Measurements from ENCODE around the gene TGIF1. TPM values are rescaled to one million over a fixed set of nuclear protein-coding genes. Genes with fewer than 3 reads are reported as not detected.

Gene TGIF1
- total and polyA plus RNA-seq, 5 donors from 2014 or later: 37.3 to 86.8 (median 43.5) TPM

GRCh38 chr18:3480827-3481573 is 31.0 kb downstream of the TGIF1 start:
- Histone ChIP-seq H3K36me3 (ENCODE audit: control insufficient read depth, insufficient read depth, low read length) (no peaks in the 10 kb centered on the region), H3K27ac (ENCODE audit: insufficient read depth, low read length, poor library complexity, severe bottlenecking) (no peak overlapping the region), H3K27me3 (ENCODE audit: control insufficient read depth, insufficient read depth, low read length) (peaks cover 3% of the 10 kb centered on the region), H3K9me3 (ENCODE audit: control insufficient read depth in 2 of 2, low read length in 2 of 2) (no peaks in the 10 kb centered on the region), H3K4me1 (ENCODE audit: control insufficient read depth, insufficient read depth, low read length, poor library complexity, severe bottlenecking) (no peaks in the 10 kb centered on the region), H3K4me3 (ENCODE audit: low read depth, low read length) (no peak overlapping the region)
- Mint-ChIP-seq H3K4me1 (peaks cover 0 to 4% (median 0%) of the 10 kb centered on the region in 4 donors), H3K4me3 (no peak overlapping the region), H3K9me3 (peaks cover 0 to 3% (median 0%) of the 10 kb centered on the region in 7 donors), H3K36me3 (no peaks in the 10 kb centered on the region), H3K27me3 (peaks cover 24% of the 10 kb centered on the region), H3K27ac (peak overlapping the region in 1 of 3 donors; percentile 1)
- no peak for ATAC-seq (ENCODE audit: low read depth in 2 of 2)
- no peak for DNase-seq

GRCh38 chr18:3481696-3482210 is 31.8 kb downstream of the TGIF1 start:
- Histone ChIP-seq H3K9me3 (ENCODE audit: control insufficient read depth in 2 of 2, low read length in 2 of 2) (no peaks in the 10 kb centered on the region), H3K4me1 (ENCODE audit: control insufficient read depth, insufficient read depth, low read length, poor library complexity, severe bottlenecking) (no peaks in the 10 kb centered on the region), H3K27ac (ENCODE audit: insufficient read depth, low read length, poor library complexity, severe bottlenecking) (no peak overlapping the region), H3K36me3 (ENCODE audit: control insufficient read depth, insufficient read depth, low read length) (no peaks in the 10 kb centered on the region), H3K4me3 (ENCODE audit: low read depth, low read length) (no peak overlapping the region), H3K27me3 (ENCODE audit: control insufficient read depth, insufficient read depth, low read length) (peaks cover 3% of the 10 kb centered on the region)
- H3K27me3 Mint-ChIP-seq: peaks cover 24% of the 10 kb centered on the region
- H3K9me3 Mint-ChIP-seq: peaks cover 0 to 3% (median 0%) of the 10 kb centered on the region in 7 donors
- peak; percentile 58 to 68 for ATAC-seq (ENCODE audit: low read depth in 2 of 2)
- DNase-seq: peak in 2 of 3 donors; percentile 26 to 39
- H3K27ac Mint-ChIP-seq: peak overlapping the region in 2 of 3 donors; percentile 64 to 74
- peaks cover 0 to 4% (median 0%) of the 10 kb centered on the region in 4 donors for H3K4me1 Mint-ChIP-seq
- no peaks in the 10 kb centered on the region for H3K36me3 Mint-ChIP-seq
- H3K4me3 Mint-ChIP-seq: no peak overlapping the region

DNA sequence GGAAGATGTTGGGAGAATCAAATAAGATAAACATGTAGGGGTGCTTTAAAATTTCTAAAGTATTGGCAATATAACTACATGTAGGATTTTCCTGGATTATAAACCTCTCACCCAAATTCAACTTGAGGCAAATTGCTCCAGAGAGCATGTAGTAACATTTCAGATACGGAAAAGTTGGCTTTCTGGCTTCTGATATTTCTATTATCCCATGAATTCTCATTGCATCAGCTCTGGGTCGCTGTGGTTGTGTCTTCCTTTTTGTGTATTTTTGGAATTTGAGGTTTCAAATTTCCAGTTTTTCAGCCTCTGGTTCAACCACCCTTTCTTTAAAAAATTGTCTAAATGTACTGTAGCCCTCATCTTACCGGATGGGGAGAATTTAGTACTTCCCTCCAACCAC is 32.3 kb downstream of the TGIF1 start:
- H3K27ac ChIP-seq (ENCODE audit: insufficient read depth, low read length, poor library complexity, severe bottlenecking): no peak overlapping the region
- no peaks in the 10 kb centered on the region for H3K4me1 ChIP-seq (ENCODE audit: control insufficient read depth, insufficient read depth, low read length, poor library complexity, severe bottlenecking)
- DNase-seq: no peak
- Mint-ChIP-seq H3K27me3 (peaks cover 24% of the 10 kb centered on the region), H3K4me3 (no peak overlapping the region), H3K27ac (no peak overlapping the region), H3K36me3 (no peaks in the 10 kb centered on the region), H3K9me3 (peaks cover 0 to 3% (median 0%) of the 10 kb centered on the region in 7 donors), H3K4me1 (peaks cover 0 to 4% (median 0%) of the 10 kb centered on the region in 4 donors)
- ATAC-seq (ENCODE audit: low read depth in 2 of 2): no peak
- no peaks in the 10 kb centered on the region for H3K9me3 ChIP-seq (ENCODE audit: control insufficient read depth in 2 of 2, low read length in 2 of 2)
- H3K27me3 ChIP-seq (ENCODE audit: control insufficient read depth, insufficient read depth, low read length): peaks cover 3% of the 10 kb centered on the region
- no peaks in the 10 kb centered on the region for H3K36me3 ChIP-seq (ENCODE audit: control insufficient read depth, insufficient read depth, low read length)
- no peak overlapping the region for H3K4me3 ChIP-seq (ENCODE audit: low read depth, low read length)

- Mint-ChIP-seq H3K4me3 (no peak overlapping the region), H3K27me3 (peaks cover 25% of the 10 kb centered on the region), H3K27ac (no peak overlapping the region), H3K9me3 (peaks cover 0 to 6% (median 0%) of the 10 kb centered on the region in 7 donors), H3K4me1 (peaks cover 0 to 4% (median 0%) of the 10 kb centered on the region in 4 donors), H3K36me3 (no peaks in the 10 kb centered on the region)
- peaks cover 3% of the 10 kb centered on the region for H3K27me3 ChIP-seq (ENCODE audit: control insufficient read depth, insufficient read depth, low read length)
- H3K9me3 ChIP-seq (ENCODE audit: control insufficient read depth in 2 of 2, low read length in 2 of 2): no peaks in the 10 kb centered on the region
- no peaks in the 10 kb centered on the region for H3K36me3 ChIP-seq (ENCODE audit: control insufficient read depth, insufficient read depth, low read length)
- ATAC-seq (ENCODE audit: low read depth in 2 of 2) (no peak), DNase-seq (no peak)
- no peak overlapping the region for H3K27ac ChIP-seq (ENCODE audit: insufficient read depth, low read length, poor library complexity, severe bottlenecking)
- no peak overlapping the region for H3K4me3 ChIP-seq (ENCODE audit: low read depth, low read length)
- no peaks in the 10 kb centered on the region for H3K4me1 ChIP-seq (ENCODE audit: control insufficient read depth, insufficient read depth, low read length, poor library complexity, severe bottlenecking)
Measured at GRCh38 chr18:3485153-3486149, 35.5 kb downstream of the TGIF1 start.

GRCh38 chr18:3486512-3486911 is 36.5 kb downstream of the TGIF1 start:
- Histone ChIP-seq H3K27me3 (ENCODE audit: control insufficient read depth, insufficient read depth, low read length) (peaks cover 5% of the 10 kb centered on the region), H3K4me3 (ENCODE audit: low read depth, low read length) (no peak overlapping the region), H3K27ac (ENCODE audit: insufficient read depth, low read length, poor library complexity, severe bottlenecking) (no peak overlapping the region), H3K36me3 (ENCODE audit: control insufficient read depth, insufficient read depth, low read length) (no peaks in the 10 kb centered on the region), H3K9me3 (ENCODE audit: control insufficient read depth in 2 of 2, low read length in 2 of 2) (no peaks in the 10 kb centered on the region), H3K4me1 (ENCODE audit: control insufficient read depth, insufficient read depth, low read length, poor library complexity, severe bottlenecking) (no peaks in the 10 kb centered on the region)
- H3K4me3 Mint-ChIP-seq: no peak overlapping the region
- H3K27me3 Mint-ChIP-seq: peaks cover 22% of the 10 kb centered on the region
- H3K4me1 Mint-ChIP-seq: peaks cover 0 to 4% (median 0%) of the 10 kb centered on the region in 4 donors
- ATAC-seq (ENCODE audit: low read depth in 2 of 2) (no peak), DNase-seq (no peak)
- no peak overlapping the region for H3K27ac Mint-ChIP-seq
- no peaks in the 10 kb centered on the region for H3K36me3 Mint-ChIP-seq
- H3K9me3 Mint-ChIP-seq: peaks cover 0 to 6% (median 0%) of the 10 kb centered on the region in 7 donors

GRCh38 chr18:3489462-3489861 is 39.5 kb downstream of the TGIF1 start:
- H3K4me1 Mint-ChIP-seq: no peaks in the 10 kb centered on the region
- H3K27ac Mint-ChIP-seq: peak overlapping the region in 1 of 3 donors; percentile 85
- Histone ChIP-seq H3K27me3 (ENCODE audit: control insufficient read depth, insufficient read depth, low read length) (peaks cover 6% of the 10 kb centered on the region), H3K4me1 (ENCODE audit: control insufficient read depth, insufficient read depth, low read length, poor library complexity, severe bottlenecking) (no peaks in the 10 kb centered on the region), H3K9me3 (ENCODE audit: control insufficient read depth in 2 of 2, low read length in 2 of 2) (no peaks in the 10 kb centered on the region), H3K36me3 (ENCODE audit: control insufficient read depth, insufficient read depth, low read length) (no peaks in the 10 kb centered on the region), H3K27ac (ENCODE audit: insufficient read depth, low read length, poor library complexity, severe bottlenecking) (no peak overlapping the region), H3K4me3 (ENCODE audit: low read depth, low read length) (no peak overlapping the region)
- peaks cover 23% of the 10 kb centered on the region for H3K27me3 Mint-ChIP-seq
- no peak for ATAC-seq (ENCODE audit: low read depth in 2 of 2)
- H3K9me3 Mint-ChIP-seq: peaks cover 0 to 3% (median 0%) of the 10 kb centered on the region in 7 donors
- no peak for DNase-seq
- no peak overlapping the region for H3K4me3 Mint-ChIP-seq
- H3K36me3 Mint-ChIP-seq: no peaks in the 10 kb centered on the region

- H3K9me3 Mint-ChIP-seq: peaks cover 0 to 3% (median 0%) of the 10 kb centered on the region in 7 donors
- Histone ChIP-seq H3K9me3 (ENCODE audit: control insufficient read depth in 2 of 2, low read length in 2 of 2) (no peaks in the 10 kb centered on the region), H3K36me3 (ENCODE audit: control insufficient read depth, insufficient read depth, low read length) (no peaks in the 10 kb centered on the region), H3K27me3 (ENCODE audit: control insufficient read depth, insufficient read depth, low read length) (peaks cover 15% of the 10 kb centered on the region), H3K4me1 (ENCODE audit: control insufficient read depth, insufficient read depth, low read length, poor library complexity, severe bottlenecking) (no peaks in the 10 kb centered on the region), H3K27ac (ENCODE audit: insufficient read depth, low read length, poor library complexity, severe bottlenecking) (no peak overlapping the region), H3K4me3 (ENCODE audit: low read depth, low read length) (no peak overlapping the region)
- ATAC-seq (ENCODE audit: low read depth in 2 of 2) (no peak), DNase-seq (no peak)
- H3K27ac Mint-ChIP-seq: no peak overlapping the region
- H3K4me3 Mint-ChIP-seq: no peak overlapping the region
- H3K27me3 Mint-ChIP-seq: peaks cover 27% of the 10 kb centered on the region
- H3K36me3 Mint-ChIP-seq: no peaks in the 10 kb centered on the region
- H3K4me1 Mint-ChIP-seq: peaks cover 0 to 6% (median 1%) of the 10 kb centered on the region in 4 donors
Measured at GRCh38 chr18:3491981-3492555, 42.1 kb downstream of the TGIF1 start.
